Measurements from ENCODE around the gene DIS3L2.
"Not testable (repeated sequence)": the region's sequence is repeated elsewhere in the genome, so short reads cannot be mapped to it uniquely, and the experiment has no call there.

Gene DIS3L2

DNA sequence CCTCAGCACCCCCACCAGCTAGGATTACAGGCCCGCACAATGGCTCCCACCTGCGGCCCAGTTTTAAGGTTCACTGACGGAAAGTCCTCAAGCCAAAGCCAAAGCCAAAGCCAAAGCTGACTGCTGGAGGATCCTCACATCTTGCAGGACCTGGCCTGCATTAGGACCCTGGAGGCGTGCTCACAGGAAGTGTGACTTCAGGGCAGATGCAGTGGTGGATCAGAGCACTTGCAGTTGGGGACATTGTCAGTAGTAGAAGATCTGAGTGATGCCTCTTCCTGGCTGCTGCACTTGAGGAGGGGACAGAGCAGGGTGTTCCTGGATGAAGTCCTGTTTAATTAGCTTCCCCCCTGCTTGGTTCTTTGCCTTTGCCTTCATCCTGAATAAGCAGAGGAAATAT is 348.1 kb downstream of the DIS3L2 start:
- Histone ChIP-seq H3K4me1 (ENCODE audit: low read length) (peaks cover 6% of the 10 kb centered on the region), H3K4me3 (ENCODE audit: low read length) (no peak overlapping the region), H3K36me3 (replicated peaks; ENCODE audit: low read depth, low read length) (peaks cover 13% of the 10 kb centered on the region), H3K4me2 (ENCODE audit: low read length) (no peak overlapping the region), H3K9ac (ENCODE audit: low read length) (no peak overlapping the region), H3K9me3 (ENCODE audit: insufficient read depth, low read length) (no peaks in the 10 kb centered on the region), H2AFZ (ENCODE audit: low read depth, low read length) (no peak overlapping the region), H3K27me3 (ENCODE audit: low read depth, low read length) (no peaks in the 10 kb centered on the region), H4K20me1 (ENCODE audit: insufficient read depth, low read length) (no peaks in the 10 kb centered on the region), H3K27ac (ENCODE audit: low read length) (no peak overlapping the region), H3K79me2 (ENCODE audit: low read length) (no peaks in the 10 kb centered on the region)
- TF ChIP-seq, protein P1, sequence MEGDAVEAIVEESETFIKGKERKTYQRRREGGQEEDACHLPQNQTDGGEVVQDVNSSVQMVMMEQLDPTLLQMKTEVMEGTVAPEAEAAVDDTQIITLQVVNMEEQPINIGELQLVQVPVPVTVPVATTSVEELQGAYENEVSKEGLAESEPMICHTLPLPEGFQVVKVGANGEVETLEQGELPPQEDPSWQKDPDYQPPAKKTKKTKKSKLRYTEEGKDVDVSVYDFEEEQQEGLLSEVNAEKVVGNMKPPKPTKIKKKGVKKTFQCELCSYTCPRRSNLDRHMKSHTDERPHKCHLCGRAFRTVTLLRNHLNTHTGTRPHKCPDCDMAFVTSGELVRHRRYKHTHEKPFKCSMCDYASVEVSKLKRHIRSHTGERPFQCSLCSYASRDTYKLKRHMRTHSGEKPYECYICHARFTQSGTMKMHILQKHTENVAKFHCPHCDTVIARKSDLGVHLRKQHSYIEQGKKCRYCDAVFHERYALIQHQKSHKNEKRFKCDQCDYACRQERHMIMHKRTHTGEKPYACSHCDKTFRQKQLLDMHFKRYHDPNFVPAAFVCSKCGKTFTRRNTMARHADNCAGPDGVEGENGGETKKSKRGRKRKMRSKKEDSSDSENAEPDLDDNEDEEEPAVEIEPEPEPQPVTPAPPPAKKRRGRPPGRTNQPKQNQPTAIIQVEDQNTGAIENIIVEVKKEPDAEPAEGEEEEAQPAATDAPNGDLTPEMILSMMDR (IDR thresholded peaks at IDR 0.05; ENCODE audit: low read depth, low read length) = no peak
- no peak for TF ChIP-seq EZH2phosphoT487 (IDR thresholded peaks at IDR 0.05; ENCODE audit: low read depth)

GRCh38 chr2:232310121-232310520 is 348.6 kb downstream of the DIS3L2 start:
- H3K27ac ChIP-seq (ENCODE audit: low read length) = no peak overlapping the region
- H3K4me2 ChIP-seq (ENCODE audit: low read length) = no peak overlapping the region
- no peaks in the 10 kb centered on the region for H4K20me1 ChIP-seq (ENCODE audit: insufficient read depth, low read length)
- no peak overlapping the region for H3K4me3 ChIP-seq (ENCODE audit: low read length)
- H2AFZ ChIP-seq (ENCODE audit: low read depth, low read length) = no peak overlapping the region
- peaks cover 13% of the 10 kb centered on the region for H3K36me3 ChIP-seq (replicated peaks; ENCODE audit: low read depth, low read length)
- H3K27me3 ChIP-seq (ENCODE audit: low read depth, low read length) = no peaks in the 10 kb centered on the region
- no peaks in the 10 kb centered on the region for H3K9me3 ChIP-seq (ENCODE audit: insufficient read depth, low read length)
- no peaks in the 10 kb centered on the region for H3K79me2 ChIP-seq (ENCODE audit: low read length)
- no peak overlapping the region for H3K9ac ChIP-seq (ENCODE audit: low read length)
- peaks cover 11% of the 10 kb centered on the region for H3K4me1 ChIP-seq (ENCODE audit: low read length)
- no peak for TF ChIP-seq EZH2phosphoT487 (IDR thresholded peaks at IDR 0.05; ENCODE audit: low read depth)
- TF ChIP-seq, protein P1 (IDR thresholded peaks at IDR 0.05; ENCODE audit: low read depth, low read length) = no peak

DNA sequence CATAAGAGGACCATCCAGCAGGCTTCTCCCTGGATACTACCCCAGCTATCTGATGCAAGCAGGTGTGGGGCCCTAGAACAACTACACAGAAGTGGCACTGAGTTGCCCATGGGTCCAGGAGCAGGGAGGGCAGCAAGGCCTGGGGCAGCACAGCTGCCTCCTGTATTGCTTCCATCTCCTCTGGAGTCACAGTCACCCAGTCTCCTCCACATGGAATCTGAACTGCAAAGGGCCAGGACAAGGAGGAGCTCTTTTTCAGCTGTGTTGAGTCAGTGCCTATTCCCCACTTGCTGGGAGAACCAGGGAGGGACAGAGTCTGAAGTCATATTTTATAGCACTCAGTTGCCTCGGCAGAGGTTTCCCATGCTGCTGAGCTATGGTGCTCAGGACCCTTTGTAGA is 349.2 kb downstream of the DIS3L2 start:
- Histone ChIP-seq H3K4me2 (ENCODE audit: low read length) (no peak overlapping the region), H3K9ac (ENCODE audit: low read length) (no peak overlapping the region), H2AFZ (ENCODE audit: low read depth, low read length) (no peak overlapping the region), H4K20me1 (ENCODE audit: insufficient read depth, low read length) (no peaks in the 10 kb centered on the region), H3K36me3 (replicated peaks; ENCODE audit: low read depth, low read length) (peaks cover 13% of the 10 kb centered on the region), H3K4me1 (ENCODE audit: low read length) (peaks cover 16% of the 10 kb centered on the region), H3K4me3 (ENCODE audit: low read length) (no peak overlapping the region), H3K27ac (ENCODE audit: low read length) (no peak overlapping the region), H3K9me3 (ENCODE audit: insufficient read depth, low read length) (no peaks in the 10 kb centered on the region), H3K27me3 (ENCODE audit: low read depth, low read length) (no peaks in the 10 kb centered on the region), H3K79me2 (ENCODE audit: low read length) (no peaks in the 10 kb centered on the region)
- TF ChIP-seq, protein P1 (IDR thresholded peaks at IDR 0.05; ENCODE audit: low read depth, low read length) = no peak
- TF ChIP-seq EZH2phosphoT487 (IDR thresholded peaks at IDR 0.05; ENCODE audit: low read depth) = no peak

- H3K9me3 ChIP-seq (ENCODE audit: insufficient read depth, low read length); H4K20me1 ChIP-seq (ENCODE audit: insufficient read depth, low read length); H3K27ac ChIP-seq (ENCODE audit: low read length); H2AFZ ChIP-seq (ENCODE audit: low read depth, low read length); H3K27me3 ChIP-seq (ENCODE audit: low read depth, low read length); H3K4me3 ChIP-seq (ENCODE audit: low read length); H3K79me2 ChIP-seq (ENCODE audit: low read length); H3K9ac ChIP-seq (ENCODE audit: low read length); H3K4me2 ChIP-seq (ENCODE audit: low read length): not testable (repeated sequence)
- H3K4me1 ChIP-seq (ENCODE audit: low read length) = peaks cover 24% of the 10 kb centered on the region
- peaks cover 13% of the 10 kb centered on the region for H3K36me3 ChIP-seq (replicated peaks; ENCODE audit: low read depth, low read length)
Observed at GRCh38 chr2:232313645-232314044, 352.1 kb downstream of the DIS3L2 start.

Data from OCI-LY3 (cell line).